Prostate gland (tissue), 2 donors: Measurements from ENCODE around the gene IGF2BP1. TPM values are rescaled to one million over a fixed set of nuclear protein-coding genes. Genes with fewer than 3 reads are reported as not detected.
A peak's percentile ranks its signal among the peaks of the same experiment; 100 is the strongest.

ENCODE experiments used
- DNase-seq: peaks from one replicate; pipeline ENCODE4 v3.0.0-alpha.2; 2019; ENCODE audit warnings: low spot score
- H3K27ac ChIP-seq, 2 donors: fragments of 200-600 bp; sonication (generic); 2 replicates each; pipeline ENCODE4 v1.5.1; 2017 to 2019
- H3K27me3 ChIP-seq: fragments of 200-600 bp; sonication (generic); replicated peaks from 2 replicates; pipeline ENCODE4 v1.5.1; 2019; ENCODE audit not compliant: insufficient read depth
- H3K36me3 ChIP-seq, 2 donors: fragments of 200-600 bp; sonication (generic); 1 replicate in 1 of 2; 2 replicates in 1 of 2; pipeline versions ENCODE4 v1.5.1 to v1.8.1; 2017 to 2019
- H3K4me1 ChIP-seq: fragments of 200-600 bp; sonication (generic); replicated peaks from 2 replicates; pipeline ENCODE4 v1.5.1; 2019
- H3K4me3 ChIP-seq, 2 donors: fragments of 200-600 bp; sonication (generic); 2 replicates each; pipeline ENCODE4 v1.5.1; 2017 to 2019
- H3K9me3 ChIP-seq: fragments of 200-600 bp; sonication (generic); 2 replicates; pipeline ENCODE4 v1.5.1; 2017
- POLR2A ChIP-seq: fragments of 450-650 bp; IDR thresholded peaks from one replicate; pipeline ENCODE4 v1.6.1; 2016; ENCODE audit warnings: antibody characterized with exemption, mild to moderate bottlenecking
- POLR2AphosphoS5 ChIP-seq: sonication (generic); formaldehyde crosslinking; IDR thresholded peaks from one replicate; pipeline ENCODE4 v1.6.1; 2017; ENCODE audit warnings: antibody characterized with exemption
- WGBS: methylation state at CpG from one replicate; pipeline ENCODE4 v1.1.5; 2018; 5-methylcytosine and 5-hydroxymethylcytosine counted together
- intact Hi-C: fragments of 100-400 bp; cut with DNase I; formaldehyde crosslinking; loops from one replicate; pipeline ENCODE4 v1.14.2; 2022
- total RNA-seq, 2 donors: library from RNA; depleted of rRNA; stranded (reverse); fragments of >200 nt; gene quantifications; one replicate each; pipeline ENCODE4 v1.1.0, GENCODE V29; 2016
- TF ChIP-seq, protein P1 (sequence below), 4 experiments: fragments of 200-600 bp in 2 of 4; fragments of 450-650 bp in 2 of 4; sonication (generic) in 2 of 4; IDR thresholded peaks; 1 replicate in 3 of 4; 2 replicates in 1 of 4; pipeline ENCODE4 v1.5.1; 2016 to 2019; ENCODE audit warnings: antibody characterized with exemption in 4 of 4, mild to moderate bottlenecking in 2 of 4, moderate library complexity in 2 of 4

IGF2BP1 gene
- total RNA-seq, 2 donors from 2014 or later = 10.9 TPM; not detected in 1

DNA sequence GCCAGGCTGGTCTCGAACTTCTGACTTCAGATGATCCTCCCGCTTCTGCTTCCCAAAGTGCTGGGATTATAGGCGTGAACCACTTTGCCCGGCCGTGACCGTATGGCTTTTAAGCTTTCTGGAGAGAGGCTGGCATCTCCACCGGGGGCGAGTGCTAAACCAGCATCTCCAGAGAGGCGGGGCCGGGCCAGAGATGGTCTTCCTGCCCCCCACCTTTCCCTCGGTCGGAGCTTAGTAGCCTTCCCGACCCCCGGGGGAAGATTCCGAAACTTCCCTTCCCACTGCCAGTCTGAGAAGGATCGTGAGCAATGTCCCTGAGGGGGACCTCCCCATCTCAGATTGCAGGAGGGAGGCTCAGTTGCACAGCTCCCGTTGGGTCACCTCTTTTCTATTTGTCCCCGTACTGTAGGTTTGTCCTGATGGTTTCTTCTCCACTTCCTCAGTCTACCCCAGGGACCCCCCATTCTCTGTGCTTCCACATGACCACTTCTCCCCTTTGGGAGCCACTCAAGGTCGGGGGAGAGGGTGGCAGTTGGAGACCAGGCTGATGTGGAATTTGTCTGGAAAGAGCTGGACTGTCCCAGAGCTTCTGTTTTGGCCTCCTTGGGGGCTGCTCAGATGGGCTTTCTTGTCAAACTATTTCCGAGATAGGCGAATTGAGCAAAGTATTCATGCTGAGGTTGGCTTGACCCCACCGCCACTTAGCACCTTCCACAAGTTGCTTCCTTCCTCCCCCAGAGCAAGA lies 18.2 kb downstream of the IGF2BP1 start:
- Histone ChIP-seq H3K4me1 (no peaks in the 10 kb centered on the region), H3K36me3 (no peaks in the 10 kb centered on the region), H3K27ac (no peak overlapping the region), H3K27me3 (peaks cover 31% of the 10 kb centered on the region), H3K9me3 (no peaks in the 10 kb centered on the region), H3K4me3 (no peak overlapping the region)
- intact Hi-C loops = no loop called here
- 67% methylated on average over 21 of the region's 22 CpGs for WGBS
- no peak for DNase-seq
- no peak for TF ChIP-seq POLR2A
- TF ChIP-seq POLR2AphosphoS5 = no peak
- TF ChIP-seq, protein P1, sequence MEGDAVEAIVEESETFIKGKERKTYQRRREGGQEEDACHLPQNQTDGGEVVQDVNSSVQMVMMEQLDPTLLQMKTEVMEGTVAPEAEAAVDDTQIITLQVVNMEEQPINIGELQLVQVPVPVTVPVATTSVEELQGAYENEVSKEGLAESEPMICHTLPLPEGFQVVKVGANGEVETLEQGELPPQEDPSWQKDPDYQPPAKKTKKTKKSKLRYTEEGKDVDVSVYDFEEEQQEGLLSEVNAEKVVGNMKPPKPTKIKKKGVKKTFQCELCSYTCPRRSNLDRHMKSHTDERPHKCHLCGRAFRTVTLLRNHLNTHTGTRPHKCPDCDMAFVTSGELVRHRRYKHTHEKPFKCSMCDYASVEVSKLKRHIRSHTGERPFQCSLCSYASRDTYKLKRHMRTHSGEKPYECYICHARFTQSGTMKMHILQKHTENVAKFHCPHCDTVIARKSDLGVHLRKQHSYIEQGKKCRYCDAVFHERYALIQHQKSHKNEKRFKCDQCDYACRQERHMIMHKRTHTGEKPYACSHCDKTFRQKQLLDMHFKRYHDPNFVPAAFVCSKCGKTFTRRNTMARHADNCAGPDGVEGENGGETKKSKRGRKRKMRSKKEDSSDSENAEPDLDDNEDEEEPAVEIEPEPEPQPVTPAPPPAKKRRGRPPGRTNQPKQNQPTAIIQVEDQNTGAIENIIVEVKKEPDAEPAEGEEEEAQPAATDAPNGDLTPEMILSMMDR (IDR thresholded peaks at IDR 0.05) = no peak

DNA sequence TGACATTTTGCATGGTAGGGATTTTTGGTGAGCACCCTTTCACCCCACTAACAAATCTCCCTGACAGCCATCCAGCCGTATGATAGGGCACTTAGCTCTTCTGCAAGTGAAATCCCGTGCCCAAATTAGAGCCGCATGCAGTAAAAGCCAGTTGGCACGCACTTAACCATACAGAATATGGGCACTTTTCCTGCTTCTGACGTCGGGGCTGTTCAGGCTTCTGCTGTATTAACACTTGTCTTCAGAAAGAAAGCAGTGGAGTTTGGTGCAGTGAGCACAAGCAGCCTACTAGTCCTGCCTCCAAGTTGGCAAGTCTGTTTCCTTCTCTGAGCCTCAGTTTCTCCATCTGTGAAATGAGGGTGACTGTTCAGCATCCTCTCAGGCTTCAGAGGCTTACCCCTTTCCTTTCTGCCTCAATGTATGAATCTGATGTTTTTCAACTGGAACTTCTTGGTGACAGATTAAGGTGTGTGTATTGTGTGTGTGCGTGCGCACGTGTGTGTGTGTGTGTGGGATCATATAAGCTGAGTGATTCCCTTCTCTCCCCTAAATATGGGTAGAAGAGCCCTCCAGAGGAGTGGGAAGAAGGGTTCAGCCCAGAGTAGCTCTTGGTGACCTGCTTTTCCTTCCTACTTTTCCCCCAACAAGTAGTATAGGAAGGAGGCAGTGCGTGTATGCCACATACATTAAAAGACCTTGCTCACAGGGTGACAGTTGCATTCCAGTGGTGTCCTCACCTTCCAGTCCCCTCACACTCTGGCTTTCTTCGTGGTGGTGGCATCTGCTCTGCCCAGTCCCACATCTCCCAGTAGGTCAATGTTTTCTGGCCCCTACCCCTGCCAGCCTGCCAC lies 19.0 kb downstream of the IGF2BP1 start:
- WGBS = 26% methylated on average over 11 of the region's 11 CpGs
- no peak for DNase-seq
- Histone ChIP-seq H3K4me1 (no peaks in the 10 kb centered on the region), H3K4me3 (no peak overlapping the region), H3K27me3 (peaks cover 31% of the 10 kb centered on the region), H3K27ac (no peak overlapping the region), H3K36me3 (no peaks in the 10 kb centered on the region), H3K9me3 (no peaks in the 10 kb centered on the region)
- intact Hi-C loops = no loop called here
- no peak for TF ChIP-seq POLR2AphosphoS5
- TF ChIP-seq POLR2A = no peak
- TF ChIP-seq, protein P1 (IDR thresholded peaks at IDR 0.05) = no peak

DNA sequence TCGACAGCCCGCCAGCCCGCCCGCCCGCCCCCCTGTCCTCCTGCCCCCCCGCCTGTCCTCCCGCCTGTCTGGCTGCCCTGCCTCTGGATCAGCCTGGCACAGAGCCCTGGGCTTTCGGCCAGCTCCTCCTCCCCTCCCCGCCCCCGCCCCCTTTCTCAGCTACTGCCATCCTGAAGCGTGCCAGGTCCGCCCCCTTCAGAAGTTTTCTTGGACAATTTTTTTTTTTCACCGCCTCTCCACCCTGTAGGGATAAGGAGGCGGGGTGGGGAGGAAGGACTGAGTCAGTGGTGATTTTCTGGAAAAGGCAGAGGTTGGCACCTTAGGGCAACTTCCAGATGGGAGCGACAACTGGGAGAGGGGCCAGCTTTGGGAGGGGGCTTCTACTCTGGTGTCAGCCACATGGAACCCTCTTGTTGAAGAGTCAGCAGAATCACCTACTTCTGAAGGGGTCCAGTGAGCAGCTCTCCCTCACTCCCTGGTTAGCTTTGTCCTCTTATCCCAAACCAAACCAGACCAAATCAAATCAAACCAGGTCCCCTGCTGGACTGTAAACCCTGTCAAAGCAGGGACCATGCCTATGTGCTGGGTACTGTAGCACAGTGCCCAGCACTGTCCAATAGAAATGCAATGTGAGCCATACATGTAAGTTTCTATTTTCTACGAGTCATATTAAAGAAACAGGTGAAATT lies 19.7 kb downstream of the IGF2BP1 start:
- Histone ChIP-seq H3K4me3 (no peak overlapping the region), H3K27me3 (peaks cover 31% of the 10 kb centered on the region), H3K36me3 (no peaks in the 10 kb centered on the region), H3K4me1 (no peaks in the 10 kb centered on the region), H3K9me3 (no peaks in the 10 kb centered on the region), H3K27ac (no peak overlapping the region)
- TF ChIP-seq, protein P1 (IDR thresholded peaks at IDR 0.05) = no peak
- no peak for TF ChIP-seq POLR2A
- 16% methylated on average over 12 of the region's 16 CpGs for WGBS
- peak; percentile 21 for DNase-seq
- intact Hi-C loops = no loop called here

DNA sequence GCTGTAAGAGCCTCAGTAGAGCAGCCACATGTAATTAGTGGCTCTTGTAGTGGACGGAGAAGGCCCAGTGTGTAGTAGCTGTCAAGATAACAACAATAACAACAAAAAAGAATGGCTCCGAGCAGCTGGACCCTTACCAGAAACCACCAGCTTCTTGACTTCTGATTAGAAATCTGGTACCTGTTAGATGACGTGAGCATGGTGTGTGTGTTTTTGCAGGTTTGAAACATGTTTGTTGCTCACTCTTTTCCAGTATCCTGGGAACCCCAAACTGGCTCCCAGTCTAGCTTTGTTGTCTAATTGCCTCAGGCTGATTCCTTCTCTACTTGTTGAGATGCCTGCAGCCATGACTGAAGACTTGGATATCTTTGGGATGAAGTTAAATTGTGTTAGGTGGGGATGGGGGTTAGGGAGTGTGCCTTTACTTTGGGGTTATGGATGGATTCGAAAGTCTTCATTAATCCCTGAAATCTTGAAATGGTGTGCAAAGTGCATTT lies 21.0 kb downstream of the IGF2BP1 start:
- H3K4me1 ChIP-seq = no peaks in the 10 kb centered on the region
- H3K36me3 ChIP-seq = no peaks in the 10 kb centered on the region
- H3K4me3 ChIP-seq = no peak overlapping the region
- DNase-seq = no peak
- peaks cover 24% of the 10 kb centered on the region for H3K27me3 ChIP-seq
- intact Hi-C loops = no loop called here
- TF ChIP-seq, protein P1 (IDR thresholded peaks at IDR 0.05) = no peak
- TF ChIP-seq POLR2A = no peak
- no peak overlapping the region for H3K27ac ChIP-seq
- 89% methylated on average over 4 of the region's 4 CpGs for WGBS
- H3K9me3 ChIP-seq = no peaks in the 10 kb centered on the region
